Neuron (in vitro differentiated cells): ENCODE data around the gene FBN2.

Experiments
- H2AFZ ChIP-seq: one replicate; pipeline ENCODE4 v1.6.1; 2013; ENCODE audit warnings: low read depth, mild to moderate bottlenecking, inconsistent platforms, low read length, moderate library complexity
- H3K27me3 ChIP-seq: one replicate; pipeline ENCODE4 v1.6.1; 2013; ENCODE audit warnings: low read length; ENCODE audit not compliant: insufficient read depth
- H3K36me3 ChIP-seq: one replicate; pipeline ENCODE4 v1.6.1; 2013; ENCODE audit warnings: low read length; ENCODE audit not compliant: insufficient read depth
- H3K4me1 ChIP-seq: one replicate; pipeline ENCODE4 v1.6.1; 2013; ENCODE audit warnings: low read length; ENCODE audit not compliant: insufficient read depth
- H3K4me3 ChIP-seq: 2 replicates; pipeline ENCODE4 v1.5.1; 2013; ENCODE audit warnings: mild to moderate bottlenecking, low read length, moderate library complexity
- H3K9me3 ChIP-seq: one replicate; pipeline ENCODE4 v1.6.1; 2013; ENCODE audit warnings: low read length

Gene FBN2

DNA sequence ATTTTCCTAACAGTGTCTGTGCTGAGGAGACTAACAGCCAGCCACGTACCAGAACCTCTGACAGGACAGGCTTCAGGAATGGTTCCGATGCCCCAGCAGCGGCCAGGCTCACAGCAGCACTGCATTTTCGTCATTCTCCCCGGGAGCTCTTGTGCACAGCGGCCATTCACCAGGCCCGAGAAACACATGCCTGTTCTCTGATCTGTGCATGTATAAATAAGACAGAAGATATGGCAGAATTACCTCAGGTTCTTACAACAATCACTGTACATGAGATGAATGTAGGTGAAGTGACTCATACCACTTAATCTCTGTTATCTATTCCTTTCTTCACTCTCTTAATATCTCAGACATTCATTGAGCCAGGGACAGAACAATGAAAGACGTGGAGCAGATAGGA is 143.0 kb downstream of the FBN2 start:
- H3K27me3 ChIP-seq: no peaks in the 10 kb centered on the region
- no peaks in the 10 kb centered on the region for H3K36me3 ChIP-seq
- no peak overlapping the region for H2AFZ ChIP-seq
- H3K4me3 ChIP-seq: no peak overlapping the region
- H3K9me3 ChIP-seq: no peaks in the 10 kb centered on the region
- no peaks in the 10 kb centered on the region for H3K4me1 ChIP-seq

DNA sequence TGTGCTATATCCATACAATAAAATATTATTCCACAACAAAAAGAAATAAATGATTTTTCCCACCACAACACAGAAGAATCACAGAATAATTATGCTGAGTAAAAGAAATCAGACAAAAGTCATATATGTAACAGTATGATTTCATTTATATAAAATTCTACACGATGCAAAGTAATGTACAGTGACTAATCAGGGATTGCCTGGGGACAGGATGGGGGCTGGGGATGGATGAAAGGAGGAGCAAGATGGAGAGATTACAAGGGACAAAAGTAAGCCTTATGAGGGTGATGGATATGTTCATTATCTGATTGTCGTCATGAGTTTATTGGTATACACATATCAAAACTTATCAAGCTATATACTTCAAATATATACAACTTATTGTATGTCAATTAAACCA is 154.0 kb downstream of the FBN2 start:
- Histone ChIP-seq H3K36me3 (no peaks in the 10 kb centered on the region), H3K4me1 (peaks cover 5% of the 10 kb centered on the region), H3K27me3 (no peaks in the 10 kb centered on the region), H3K4me3 (no peak overlapping the region), H2AFZ (no peak overlapping the region), H3K9me3 (no peaks in the 10 kb centered on the region)

GRCh38 chr5:128380337-128380736 is 157.7 kb downstream of the FBN2 start:
- Histone ChIP-seq H2AFZ (no peak overlapping the region), H3K36me3 (no peaks in the 10 kb centered on the region), H3K9me3 (no peaks in the 10 kb centered on the region), H3K4me3 (no peak overlapping the region), H3K27me3 (no peaks in the 10 kb centered on the region), H3K4me1 (peaks cover 5% of the 10 kb centered on the region)

GRCh38 chr5:128378632-128379031 is 159.4 kb downstream of the FBN2 start:
- H3K27me3 ChIP-seq: no peaks in the 10 kb centered on the region
- H3K9me3 ChIP-seq: no peaks in the 10 kb centered on the region
- no peak overlapping the region for H2AFZ ChIP-seq

DNA sequence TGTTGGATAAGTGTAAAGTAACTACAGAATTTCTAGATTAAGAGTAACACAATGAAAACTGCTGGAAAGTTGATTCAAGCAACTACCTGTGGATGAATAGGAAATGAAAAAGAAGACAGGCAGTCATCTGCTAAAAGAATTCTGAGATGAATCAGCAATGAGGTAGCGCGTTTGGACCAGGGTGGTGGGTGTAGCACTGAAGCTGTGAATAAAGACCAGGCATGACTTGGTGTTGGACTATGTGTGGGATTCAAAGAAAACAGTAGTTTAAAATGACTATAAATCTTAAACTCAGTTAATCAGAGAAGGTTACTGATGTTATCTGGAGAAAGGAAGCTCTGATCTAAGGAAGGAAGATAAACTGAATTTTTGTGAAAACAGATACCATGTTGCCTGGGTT is 159.8 kb downstream of the FBN2 start:
- Histone ChIP-seq H3K9me3 (no peaks in the 10 kb centered on the region), H3K4me1 (peaks cover 5% of the 10 kb centered on the region), H3K4me3 (no peak overlapping the region), H2AFZ (no peak overlapping the region), H3K27me3 (no peaks in the 10 kb centered on the region), H3K36me3 (peaks cover 6% of the 10 kb centered on the region)

More at GRCh38 chr5:128378632-128379031, 159.4 kb downstream of the FBN2 start:
- Histone ChIP-seq H3K4me1 (peaks cover 5% of the 10 kb centered on the region), H3K36me3 (peaks cover 4% of the 10 kb centered on the region), H3K4me3 (no peak overlapping the region)

GRCh38 chr5:128376577-128376976 is 161.5 kb downstream of the FBN2 start:
- H3K36me3 ChIP-seq: peaks cover 6% of the 10 kb centered on the region
- H3K4me1 ChIP-seq: peaks cover 5% of the 10 kb centered on the region
- no peaks in the 10 kb centered on the region for H3K27me3 ChIP-seq
- no peak overlapping the region for H3K4me3 ChIP-seq
- H2AFZ ChIP-seq: no peak overlapping the region
- H3K9me3 ChIP-seq: no peaks in the 10 kb centered on the region

- Histone ChIP-seq H3K4me3 (no peak overlapping the region), H3K9me3 (no peaks in the 10 kb centered on the region), H3K36me3 (peaks cover 7% of the 10 kb centered on the region), H2AFZ (no peak overlapping the region), H3K27me3 (no peaks in the 10 kb centered on the region), H3K4me1 (no peaks in the 10 kb centered on the region)
Observed at GRCh38 chr5:128366147-128366546, 171.9 kb downstream of the FBN2 start.

GRCh38 chr5:128362370-128362769 is 175.7 kb downstream of the FBN2 start:
- no peak overlapping the region for H3K4me3 ChIP-seq
- H3K4me1 ChIP-seq: peaks cover 17% of the 10 kb centered on the region
- H3K36me3 ChIP-seq: no peaks in the 10 kb centered on the region
- no peaks in the 10 kb centered on the region for H3K27me3 ChIP-seq
- no peaks in the 10 kb centered on the region for H3K9me3 ChIP-seq
- H2AFZ ChIP-seq: no peak overlapping the region

DNA sequence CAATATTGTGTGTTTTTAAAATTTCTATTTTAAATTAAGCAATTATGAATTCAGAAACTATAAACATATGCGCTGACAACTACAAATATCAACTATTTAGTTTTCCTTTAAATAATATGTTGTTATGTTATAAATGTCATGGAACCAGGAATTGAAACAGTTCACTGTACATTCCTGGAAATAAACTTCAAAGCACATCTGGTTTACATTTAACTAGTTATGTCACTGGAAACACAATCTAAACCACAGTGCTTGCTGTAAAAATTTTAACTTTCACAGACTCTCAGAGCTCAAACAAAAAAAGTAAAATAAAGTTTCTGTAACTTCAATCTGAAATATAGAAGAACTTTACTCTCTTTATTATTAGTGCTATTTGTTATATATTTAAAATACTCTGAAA is 179.2 kb downstream of the FBN2 start:
- H3K9me3 ChIP-seq: no peaks in the 10 kb centered on the region
- H2AFZ ChIP-seq: no peak overlapping the region
- H3K36me3 ChIP-seq: peaks cover 16% of the 10 kb centered on the region
- peaks cover 17% of the 10 kb centered on the region for H3K4me1 ChIP-seq
- no peaks in the 10 kb centered on the region for H3K27me3 ChIP-seq
- no peak overlapping the region for H3K4me3 ChIP-seq

GRCh38 chr5:128357226-128357625 is 180.8 kb downstream of the FBN2 start:
- H3K36me3 ChIP-seq: peaks cover 16% of the 10 kb centered on the region
- no peak overlapping the region for H2AFZ ChIP-seq
- H3K4me3 ChIP-seq: no peak overlapping the region
- peaks cover 17% of the 10 kb centered on the region for H3K4me1 ChIP-seq
- no peaks in the 10 kb centered on the region for H3K9me3 ChIP-seq
- no peaks in the 10 kb centered on the region for H3K27me3 ChIP-seq

GRCh38 chr5:128355961-128356360 is 182.1 kb downstream of the FBN2 start:
- Histone ChIP-seq H2AFZ (no peak overlapping the region), H3K9me3 (no peaks in the 10 kb centered on the region), H3K36me3 (peaks cover 16% of the 10 kb centered on the region), H3K27me3 (no peaks in the 10 kb centered on the region), H3K4me3 (no peak overlapping the region), H3K4me1 (peaks cover 17% of the 10 kb centered on the region)

GRCh38 chr5:128353441-128354107 is 184.5 kb downstream of the FBN2 start:
- no peaks in the 10 kb centered on the region for H3K9me3 ChIP-seq
- H3K36me3 ChIP-seq: peaks cover 19% of the 10 kb centered on the region
- H3K4me1 ChIP-seq: no peaks in the 10 kb centered on the region
- no peak overlapping the region for H3K4me3 ChIP-seq
- no peak overlapping the region for H2AFZ ChIP-seq
- no peaks in the 10 kb centered on the region for H3K27me3 ChIP-seq

GRCh38 chr5:128350705-128351104 is 187.3 kb downstream of the FBN2 start:
- Histone ChIP-seq H2AFZ (no peak overlapping the region), H3K4me1 (no peaks in the 10 kb centered on the region), H3K27me3 (no peaks in the 10 kb centered on the region), H3K36me3 (peaks cover 17% of the 10 kb centered on the region), H3K9me3 (no peaks in the 10 kb centered on the region), H3K4me3 (no peak overlapping the region)
